GM21447 (cell line): ENCODE results near the gene MYL11.
"Not testable (repeated sequence)": the region's sequence is repeated elsewhere in the genome, so short reads cannot be mapped to it uniquely, and the experiment has no call there.

Source experiments
- ATAC-seq: cut with Tn5 transposase; IDR thresholded peaks from one replicate; pipeline ENCODE4 v1.9.1; 2021; ENCODE audit not compliant: unreplicated experiment

The MYL11 gene, protein sequence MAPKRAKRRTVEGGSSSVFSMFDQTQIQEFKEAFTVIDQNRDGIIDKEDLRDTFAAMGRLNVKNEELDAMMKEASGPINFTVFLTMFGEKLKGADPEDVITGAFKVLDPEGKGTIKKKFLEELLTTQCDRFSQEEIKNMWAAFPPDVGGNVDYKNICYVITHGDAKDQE

GRCh38 chr16:30374538-30374937 is at the start of gene MYL11:
Gene MYL11, plus strand, starts transcription at chr16:30374802. Its CDS starts 56 bp downstream, at chr16:30374858.
- no peak for ATAC-seq

DNA sequence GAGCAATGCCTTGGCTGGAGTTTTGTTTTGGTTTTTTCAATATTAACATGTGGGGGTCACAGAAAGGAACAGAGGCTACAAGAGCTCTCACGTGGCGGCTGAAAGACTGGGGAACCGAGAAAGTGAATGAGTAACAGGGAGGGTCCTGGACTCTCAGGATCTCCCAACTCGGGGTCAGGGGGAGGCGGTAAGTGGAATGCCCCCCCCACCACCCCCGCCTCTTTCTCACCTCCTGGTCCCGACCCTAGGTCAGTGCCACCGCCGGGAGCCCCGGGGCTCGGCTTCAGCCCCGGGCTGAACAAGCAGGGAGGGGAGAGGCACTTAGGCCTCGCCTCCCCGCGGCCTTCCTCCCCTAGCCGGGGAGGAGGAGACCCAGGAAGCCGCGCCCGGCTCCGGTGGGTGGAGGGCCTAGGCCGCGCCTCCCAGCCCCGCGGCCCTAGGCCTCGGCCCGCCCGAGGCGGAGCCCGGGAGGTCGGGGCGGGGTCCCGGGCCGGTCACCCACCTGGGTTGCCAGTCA is 40.1 kb upstream of the MYL11 start:
- ATAC-seq, result peak; percentile 78

GRCh38 chr16:30335028-30335597 is 39.5 kb upstream of the MYL11 start:
- peak; percentile 73 for ATAC-seq

- ATAC-seq, result peak; percentile 30
Observed at GRCh38 chr16:30335598-30336474, 38.8 kb upstream of the MYL11 start.

- not testable (repeated sequence) for ATAC-seq
Observed at GRCh38 chr16:30337964-30338357, 36.6 kb upstream of the MYL11 start.

- not testable (repeated sequence) for ATAC-seq
Observed at GRCh38 chr16:30338715-30339114, 35.9 kb upstream of the MYL11 start.

DNA sequence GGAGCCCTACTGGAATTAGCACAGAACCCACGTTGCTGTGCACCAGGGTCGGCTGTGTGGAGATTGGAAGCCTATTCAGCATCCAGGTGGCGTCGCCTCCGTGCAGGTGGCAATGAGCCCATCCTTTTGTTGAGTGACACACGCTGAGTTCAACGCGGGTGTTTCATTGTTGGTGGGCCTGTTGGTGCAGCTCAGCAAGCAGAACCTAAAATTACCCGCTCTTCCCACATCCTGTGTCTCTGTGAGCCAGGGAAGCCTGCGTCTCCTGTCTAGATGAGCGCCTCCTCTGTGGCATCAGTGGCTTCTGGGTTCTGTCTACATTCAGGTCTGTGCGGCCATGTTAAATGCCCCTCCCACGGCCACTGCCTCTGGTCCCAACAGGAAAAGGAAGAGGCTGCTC is 34.0 kb upstream of the MYL11 start:
- ATAC-seq, result no peak

DNA sequence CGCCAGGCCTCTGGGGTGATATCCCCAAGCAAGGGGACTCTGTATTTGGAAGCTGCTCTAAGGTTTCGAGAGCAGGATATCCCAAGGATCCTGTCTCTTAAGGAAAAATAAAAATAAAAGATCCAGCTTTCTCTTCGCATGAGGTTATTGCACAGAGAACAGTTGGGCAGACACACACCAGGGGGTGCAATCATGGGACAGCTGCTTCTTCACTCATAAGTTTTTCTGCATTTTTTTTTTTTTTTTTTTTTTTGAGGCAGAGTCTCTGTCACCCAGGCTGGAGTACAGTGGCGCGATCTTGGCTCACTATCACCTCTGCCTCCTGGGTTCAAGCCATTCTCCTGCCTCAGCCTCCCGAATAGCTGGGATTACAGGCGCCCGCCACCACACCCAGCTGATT is 32.6 kb upstream of the MYL11 start:
- ATAC-seq, result not testable (repeated sequence)

- ATAC-seq, result no peak
Observed at GRCh38 chr16:30342751-30343490, 31.7 kb upstream of the MYL11 start.

DNA sequence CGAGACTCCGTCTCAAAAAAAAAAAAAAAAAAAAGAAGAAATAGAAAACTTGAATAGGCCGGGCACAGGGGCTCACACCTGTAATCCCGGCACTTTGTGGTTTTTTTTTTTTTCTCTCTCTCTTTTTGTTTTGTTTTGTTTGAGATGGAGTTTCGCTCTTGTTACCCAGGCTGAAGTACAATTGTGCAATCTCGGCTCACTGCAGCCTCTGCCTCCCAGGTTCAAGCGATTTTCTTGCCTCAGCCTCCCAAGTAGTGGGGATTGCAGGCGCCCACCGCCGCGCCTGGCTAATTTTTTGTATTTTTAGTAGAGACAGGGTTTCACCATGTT is 31.1 kb upstream of the MYL11 start:
- ATAC-seq, result not testable (repeated sequence)

DNA sequence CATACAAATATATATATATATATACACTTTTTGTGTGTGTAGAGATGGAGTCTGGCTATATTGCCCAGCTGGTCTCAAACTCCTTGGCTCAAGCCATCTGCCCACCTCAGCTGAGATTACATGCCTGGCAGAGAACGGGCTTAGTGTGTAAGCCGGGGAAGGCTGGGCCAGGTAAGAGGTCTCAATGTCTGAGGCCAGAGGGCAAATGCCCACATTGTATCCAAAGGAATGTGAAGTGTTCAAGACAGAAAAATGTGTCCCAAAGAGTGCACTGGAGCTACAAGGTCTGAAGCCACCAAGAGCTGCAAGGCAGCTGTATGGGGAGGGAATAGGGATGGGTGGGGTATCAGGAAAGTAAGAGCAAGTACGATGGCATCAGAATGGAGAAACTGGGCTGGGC is 28.3 kb upstream of the MYL11 start:
- ATAC-seq, result no peak

DNA sequence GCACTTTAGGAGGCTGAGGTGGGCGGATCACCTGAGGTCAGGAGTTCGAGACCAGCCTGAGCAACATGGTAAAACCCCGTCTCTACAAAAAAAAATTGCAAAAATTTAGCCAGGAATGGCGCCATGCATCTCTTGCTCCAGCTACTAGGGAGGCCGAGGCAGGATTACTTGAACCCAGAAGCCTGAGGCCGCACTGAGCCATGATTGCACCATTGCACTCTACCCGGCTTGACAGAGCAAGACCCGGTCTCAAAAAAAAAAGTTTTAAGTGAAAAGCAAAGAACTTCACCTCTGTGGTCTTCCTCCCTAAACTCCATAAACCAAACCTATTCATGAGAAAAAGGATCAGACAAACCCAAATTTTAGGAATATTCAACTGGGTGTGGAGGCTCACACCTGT is 26.5 kb upstream of the MYL11 start:
- ATAC-seq, result no peak

DNA sequence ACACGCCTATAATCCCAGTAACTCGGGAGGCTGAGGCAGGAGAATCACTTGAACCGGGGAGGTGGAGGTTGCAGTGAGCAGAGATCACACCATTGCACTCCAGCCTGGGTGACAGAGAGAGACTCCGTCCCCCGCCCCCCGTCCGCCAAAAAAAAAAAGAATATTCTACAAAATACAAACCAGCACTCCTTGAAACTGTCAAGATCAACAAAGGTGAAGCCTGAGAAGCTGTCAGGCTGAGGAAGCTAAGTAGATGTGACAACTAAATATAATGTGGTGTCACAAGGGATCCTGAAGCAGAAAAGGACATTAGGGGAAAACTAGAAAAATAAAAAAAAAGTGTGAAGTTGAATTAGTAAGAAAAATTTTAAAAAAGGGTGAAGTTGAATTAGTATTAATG is 25.7 kb upstream of the MYL11 start:
- no peak for ATAC-seq

- ATAC-seq, result peak; percentile 41
Observed at GRCh38 chr16:30349675-30350074, 24.9 kb upstream of the MYL11 start.

DNA sequence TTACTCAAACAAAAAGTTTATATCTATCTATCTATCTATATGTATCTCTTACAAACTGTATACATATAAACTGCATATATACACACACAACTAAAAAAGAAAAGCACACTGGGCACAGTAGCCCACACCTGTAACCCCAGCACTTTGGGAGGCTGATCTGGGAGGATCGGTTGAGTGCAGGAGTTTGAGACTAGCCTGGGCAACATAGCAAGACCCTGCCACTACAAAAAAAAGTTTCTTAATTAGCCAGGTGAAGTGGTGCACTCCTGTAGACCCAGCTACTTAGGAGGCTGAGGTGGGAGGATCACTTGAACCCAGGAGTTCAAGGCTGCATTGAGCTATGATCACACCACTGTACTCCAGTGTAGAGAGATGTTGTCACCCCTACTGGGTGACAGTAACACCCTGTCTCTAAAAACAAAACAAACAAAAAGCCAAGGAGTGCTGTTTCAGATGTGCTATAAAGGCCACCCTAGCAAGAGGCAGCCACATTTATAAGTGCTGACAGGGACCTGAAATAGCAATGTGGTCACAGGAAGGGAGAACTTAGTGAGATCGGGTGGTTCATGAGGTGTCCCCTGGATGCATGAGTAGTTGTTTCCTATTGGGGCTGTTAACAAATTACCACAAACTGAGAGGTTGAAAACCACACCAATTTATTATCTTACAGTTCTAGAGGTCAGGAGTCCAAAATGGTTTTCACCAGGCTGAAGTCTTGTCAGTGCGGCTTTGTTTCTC is 24.3 kb upstream of the MYL11 start:
- ATAC-seq, result peak; percentile 55

- ATAC-seq, result no peak
Observed at GRCh38 chr16:30351001-30351441, 23.6 kb upstream of the MYL11 start.

DNA sequence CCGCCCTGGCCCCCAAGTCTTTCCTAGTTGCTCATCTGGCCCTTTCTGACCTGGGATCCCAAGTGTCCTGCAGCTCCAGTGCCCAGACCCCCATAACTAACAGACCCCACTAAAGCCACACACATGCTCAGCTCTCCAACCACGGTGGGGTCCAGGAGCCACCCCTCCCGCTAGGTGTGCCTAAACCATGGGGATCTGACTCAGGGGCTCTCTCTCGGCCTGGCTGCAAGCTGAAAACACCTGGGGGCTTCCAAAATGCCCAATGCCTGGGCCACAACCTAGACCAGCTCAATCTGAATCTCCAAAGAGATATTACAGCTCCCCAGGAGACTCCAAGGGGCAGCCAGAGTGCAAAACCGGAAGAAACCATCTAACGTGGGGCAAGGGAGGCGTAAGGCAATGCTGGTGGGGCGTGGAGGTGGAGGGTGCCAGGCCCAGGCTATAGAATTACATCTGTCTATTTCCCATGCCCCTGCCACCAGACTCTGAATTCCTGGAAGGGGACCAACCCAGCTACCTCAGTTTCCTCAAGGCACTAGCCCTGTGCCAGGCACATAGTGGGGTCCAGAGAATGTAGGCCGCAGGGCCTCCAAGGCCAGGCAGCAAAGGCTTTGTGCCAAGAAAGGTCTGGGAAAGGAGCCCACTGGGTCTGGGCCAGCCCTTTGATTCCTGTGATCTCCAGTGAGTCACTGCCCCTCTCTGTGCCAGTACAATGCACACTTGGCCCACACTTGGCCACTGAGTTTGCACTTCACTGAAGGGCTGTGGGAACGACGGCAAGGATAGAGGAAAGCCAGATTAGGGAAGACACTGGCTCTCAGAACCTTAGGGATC is 22.8 kb upstream of the MYL11 start:
- no peak for ATAC-seq

GRCh38 chr16:30352488-30353401 is 21.9 kb upstream of the MYL11 start:
- no peak for ATAC-seq
